Left forelimb (tissue), 1 donor: ENCODE results near the gene BTF3.

Experiments
- DNase-seq: peaks from one replicate; pipeline ENCODE4 v3.0.0-alpha.2; 2018; ENCODE audit warnings: low spot score

BTF3 gene

GRCh38 chr5:73525606-73526203 lies 27.5 kb downstream of the BTF3 start:
- no peak for DNase-seq

DNA sequence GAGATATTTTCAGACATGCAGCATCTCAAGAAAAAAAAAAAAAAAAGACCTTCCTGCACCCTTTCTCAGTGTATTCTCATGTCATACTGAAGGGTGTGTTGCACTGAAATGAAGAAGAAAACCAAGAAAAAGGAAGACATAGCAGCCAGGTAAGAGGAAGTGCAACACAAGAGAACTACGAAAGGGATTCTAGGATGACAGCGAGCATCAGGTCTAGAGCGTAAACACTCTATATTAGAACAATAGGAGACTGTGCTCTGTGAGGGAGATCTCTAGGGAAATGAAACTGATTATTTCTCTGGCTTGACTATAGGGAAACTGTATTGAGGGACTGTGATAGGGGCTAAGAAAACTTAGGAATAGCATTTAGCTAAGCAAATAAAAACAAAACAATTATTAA lies 30.0 kb downstream of the BTF3 start:
- DNase-seq, result no peak

DNA sequence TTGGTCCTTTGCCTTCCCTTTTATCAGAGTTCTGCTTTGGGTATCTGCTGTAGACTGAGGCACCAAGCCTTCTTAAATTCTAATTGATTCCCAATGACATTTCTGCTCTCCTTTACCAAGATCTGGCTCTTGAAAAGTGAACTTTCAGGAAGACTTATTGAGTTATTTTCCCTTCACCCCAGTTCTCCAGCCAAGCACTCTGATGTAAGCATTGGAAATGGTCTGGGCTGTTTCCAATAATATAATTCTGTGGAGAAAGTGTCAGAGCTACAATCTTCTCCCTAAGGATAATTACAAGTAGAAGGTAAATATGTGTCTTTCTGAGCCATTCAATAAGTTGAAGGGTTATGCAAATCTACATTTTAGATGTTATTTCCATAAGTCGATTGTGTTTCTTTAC lies 30.8 kb downstream of the BTF3 start:
- no peak for DNase-seq

- no peak for DNase-seq
Observed at GRCh38 chr5:73531356-73531755, 33.1 kb downstream of the BTF3 start.

GRCh38 chr5:73532195-73532594 lies 34.0 kb downstream of the BTF3 start:
- no peak for DNase-seq

DNA sequence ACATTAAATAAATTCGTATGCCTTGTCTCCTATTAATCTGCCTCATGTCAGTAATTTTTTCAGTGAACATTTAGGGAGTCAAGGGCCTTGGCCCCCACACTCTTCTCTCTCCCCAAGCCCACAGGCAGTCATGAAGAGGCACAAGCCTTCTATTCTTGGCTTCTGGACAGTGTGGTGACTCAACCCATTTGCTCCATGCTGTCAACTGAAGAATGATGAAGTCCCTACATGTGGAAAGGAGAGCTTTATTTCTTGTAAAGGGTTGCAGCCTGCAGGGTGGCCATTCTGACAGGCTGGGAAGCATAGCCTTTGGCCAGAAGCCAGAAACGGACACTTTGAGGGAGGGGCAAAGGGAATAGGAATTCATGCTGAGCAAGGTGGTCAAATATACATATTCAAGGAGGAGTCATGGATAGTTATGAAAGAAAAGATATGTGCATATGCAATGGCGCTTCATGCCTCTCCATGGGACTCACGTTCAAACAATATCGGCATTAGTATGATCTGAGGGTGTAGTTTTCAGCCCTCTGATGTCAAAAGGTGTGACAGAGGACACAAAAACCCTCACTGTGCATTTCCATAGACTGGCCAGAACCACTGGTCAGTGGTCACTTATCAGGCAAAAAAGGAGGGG lies 35.9 kb downstream of the BTF3 start:
- no peak for DNase-seq

GRCh38 chr5:73534971-73535370 lies 36.7 kb downstream of the BTF3 start:
- DNase-seq, result no peak

DNA sequence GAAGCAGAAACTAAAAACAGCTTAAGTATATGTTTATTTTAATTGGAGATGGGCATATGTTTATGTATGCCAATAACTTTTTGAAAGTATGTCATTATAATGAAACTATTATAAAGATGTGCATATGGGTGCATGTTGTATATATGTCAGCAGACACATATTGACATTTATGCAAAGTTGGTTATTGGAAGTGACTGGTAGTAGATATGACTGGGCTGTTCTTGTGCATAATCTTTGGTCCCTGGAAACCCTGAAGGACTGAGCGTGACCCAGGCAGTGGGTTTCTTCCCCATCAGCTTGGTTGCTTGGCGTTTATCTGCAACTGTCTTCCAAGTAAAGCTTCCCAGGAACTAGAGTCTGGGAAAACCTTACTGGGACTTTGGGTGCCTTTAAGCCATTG lies 41.5 kb downstream of the BTF3 start:
- no peak for DNase-seq

DNA sequence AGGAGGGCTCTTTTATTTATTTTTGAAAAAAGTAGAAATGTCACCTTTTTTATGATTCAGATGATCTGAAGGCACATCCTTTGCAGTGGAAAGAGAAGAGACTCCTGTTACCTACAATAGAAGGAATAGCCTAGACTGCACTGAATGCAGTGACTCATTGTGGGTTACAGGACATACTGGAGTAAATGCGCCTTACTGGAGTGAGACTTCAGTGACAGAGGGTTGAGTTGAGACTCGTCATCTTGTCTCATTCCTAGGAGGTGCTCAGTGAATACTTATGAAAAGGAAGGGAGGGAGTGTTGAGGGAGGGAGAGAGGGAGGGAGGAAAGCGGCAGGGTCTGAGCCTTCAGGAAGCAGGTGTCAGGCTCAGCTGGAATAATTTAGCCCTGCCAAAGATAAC lies 42.0 kb downstream of the BTF3 start:
- no peak for DNase-seq

DNA sequence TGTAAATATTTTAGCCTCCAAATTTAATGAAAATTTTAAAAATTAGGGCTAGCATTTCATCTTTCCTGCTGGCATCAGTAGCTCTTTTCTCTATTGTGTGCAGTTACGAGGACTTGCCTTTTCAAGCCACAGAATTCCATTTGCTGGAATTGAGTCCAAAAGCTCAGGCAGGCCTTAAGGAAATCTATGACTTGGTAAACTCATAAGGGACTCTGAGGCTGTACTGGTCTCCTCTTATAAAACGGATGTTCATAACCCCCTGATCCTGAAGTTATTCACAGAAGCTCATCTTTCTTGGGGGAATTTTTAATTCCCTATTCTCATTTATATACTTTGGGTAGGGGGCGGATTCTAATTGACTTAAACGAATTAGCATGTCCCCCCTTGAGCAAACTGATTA lies 43.8 kb downstream of the BTF3 start:
- DNase-seq, result no peak

- no peak for DNase-seq
Observed at GRCh38 chr5:73544429-73545402, 46.5 kb downstream of the BTF3 start.

GRCh38 chr5:73545403-73545779 lies 47.1 kb downstream of the BTF3 start:
- DNase-seq, result no peak

GRCh38 chr5:73550016-73550415 lies 51.8 kb downstream of the BTF3 start:
- DNase-seq, result no peak

DNA sequence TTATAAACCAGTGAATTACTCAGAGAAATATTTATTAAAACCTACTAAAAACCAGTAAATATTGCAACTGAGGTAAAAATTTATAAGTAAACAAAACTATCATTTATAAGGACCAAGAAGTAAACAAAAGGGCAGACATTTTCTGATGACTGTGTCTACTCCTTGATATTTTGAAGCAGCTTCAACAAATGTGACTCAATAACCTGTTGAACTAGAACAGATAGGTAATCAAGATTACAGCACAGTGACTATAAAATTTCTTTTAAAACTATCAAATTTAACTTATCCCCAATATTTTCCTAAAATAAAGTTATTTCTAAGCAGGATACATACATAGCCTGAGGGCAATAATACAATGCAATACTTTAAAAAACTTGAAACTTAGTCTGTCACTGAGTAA lies 54.4 kb downstream of the BTF3 start:
- DNase-seq, result no peak
